GM12864 (cell line): ENCODE results near the gene GPR158.

Experiments used
- DNase-seq: peaks from one replicate; pipeline ENCODE4 v3.0.0-alpha.2; 2011; ENCODE audit warnings: low read depth
- H3K4me3 ChIP-seq: 2 replicates; pipeline ENCODE4 v1.5.1; 2011; ENCODE audit warnings: mild to moderate bottlenecking, low read depth, low read length, control low read depth
- CTCF ChIP-seq: IDR thresholded peaks from 2 replicates; pipeline ENCODE4 v1.5.1; 2011; ENCODE audit warnings: low read depth, mild to moderate bottlenecking, moderate library complexity, low read length, control low read depth, inconsistent platforms; ENCODE audit errors: missing control alignments

Gene GPR158

GRCh38 chr10:25222085-25222660, 47.4 kb downstream of the GPR158 start:
- DNase-seq: no peak

GRCh38 chr10:25226775-25227682, 52.2 kb downstream of the GPR158 start:
- no peak for DNase-seq
- no peak overlapping the region for H3K4me3 ChIP-seq
- peak; percentile 65 for TF ChIP-seq CTCF

More at GRCh38 chr10:25222085-25222660, 47.4 kb downstream of the GPR158 start:
- H3K4me3 ChIP-seq: no peak overlapping the region
- no peak for TF ChIP-seq CTCF

- no peak for TF ChIP-seq CTCF
- no peak for DNase-seq
- no peak overlapping the region for H3K4me3 ChIP-seq
These were observed 57.0 kb downstream of the GPR158 start for GRCh38 chr10:25231751-25232150.

GRCh38 chr10:25232204-25232603, 57.4 kb downstream of the GPR158 start:
- no peak for TF ChIP-seq CTCF
- DNase-seq: no peak
- H3K4me3 ChIP-seq: no peak overlapping the region

GRCh38 chr10:25245165-25245564, 70.4 kb downstream of the GPR158 start:
- no peak for DNase-seq
- TF ChIP-seq CTCF: no peak
- H3K4me3 ChIP-seq: no peak overlapping the region

- no peak overlapping the region for H3K4me3 ChIP-seq
- TF ChIP-seq CTCF: no peak
- no peak for DNase-seq
These were observed 82.8 kb downstream of the GPR158 start for GRCh38 chr10:25257646-25258045.

- TF ChIP-seq CTCF: no peak
- no peak for DNase-seq
- H3K4me3 ChIP-seq: no peak overlapping the region
These were observed 86.3 kb downstream of the GPR158 start for GRCh38 chr10:25261110-25261509.
